GM18951 (cell line): Measurements from ENCODE around the gene HDAC9.

ENCODE experiments used
- POLR2A ChIP-seq: IDR thresholded peaks from 4 replicates; pipeline ENCODE4 v1.6.1; 2011; ENCODE audit warnings: mild to moderate bottlenecking; ENCODE audit not compliant: insufficient read length, insufficient read depth; ENCODE audit errors: extremely low read depth
- in situ Hi-C: fragments of 300-500 bp; cut with MboI; formaldehyde crosslinking; loops from one replicate; pipeline ENCODE4 v1.12.0; 2022; ENCODE audit warnings: low sequenced_read_pairs, mixed read lengths, inconsistent platforms; ENCODE audit not compliant: unreplicated experiment

HDAC9 gene

DNA sequence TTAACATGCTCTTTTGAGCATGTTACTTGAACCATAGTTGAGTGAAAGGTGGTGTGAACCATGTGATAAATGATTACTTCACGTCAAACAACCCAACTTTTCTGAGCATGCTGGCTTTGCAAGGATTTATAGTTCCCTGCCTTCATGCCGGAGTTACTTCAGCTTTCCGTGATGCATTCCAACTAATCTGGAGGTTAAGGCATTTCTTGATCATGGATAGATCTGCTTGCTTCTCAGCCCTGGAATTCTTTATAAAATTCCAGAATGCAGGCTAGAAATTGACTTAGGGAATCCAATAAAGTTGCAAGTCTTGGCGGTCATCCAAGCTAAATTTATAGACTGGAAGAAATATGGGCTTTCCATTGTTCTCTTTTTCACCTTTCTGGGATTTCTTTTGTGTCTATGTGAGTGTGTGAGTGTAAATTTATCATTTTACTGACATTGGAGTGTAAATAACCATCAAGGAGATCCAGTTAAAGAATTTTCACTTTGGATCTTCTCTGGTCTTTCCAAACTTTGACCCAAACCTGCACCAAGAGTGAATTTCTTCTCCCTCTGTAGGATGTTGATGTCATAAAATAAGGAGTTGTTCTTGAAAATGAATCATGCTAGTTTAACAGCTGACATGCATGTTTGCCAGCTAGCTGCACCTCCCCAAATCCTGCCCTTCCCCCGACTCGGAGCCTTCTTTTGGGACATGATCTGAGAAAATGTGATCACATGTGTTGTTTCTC lies 332.9 kb downstream of the HDAC9 start:
- in situ Hi-C loops, result no loop called here
- no peak for TF ChIP-seq POLR2A

DNA sequence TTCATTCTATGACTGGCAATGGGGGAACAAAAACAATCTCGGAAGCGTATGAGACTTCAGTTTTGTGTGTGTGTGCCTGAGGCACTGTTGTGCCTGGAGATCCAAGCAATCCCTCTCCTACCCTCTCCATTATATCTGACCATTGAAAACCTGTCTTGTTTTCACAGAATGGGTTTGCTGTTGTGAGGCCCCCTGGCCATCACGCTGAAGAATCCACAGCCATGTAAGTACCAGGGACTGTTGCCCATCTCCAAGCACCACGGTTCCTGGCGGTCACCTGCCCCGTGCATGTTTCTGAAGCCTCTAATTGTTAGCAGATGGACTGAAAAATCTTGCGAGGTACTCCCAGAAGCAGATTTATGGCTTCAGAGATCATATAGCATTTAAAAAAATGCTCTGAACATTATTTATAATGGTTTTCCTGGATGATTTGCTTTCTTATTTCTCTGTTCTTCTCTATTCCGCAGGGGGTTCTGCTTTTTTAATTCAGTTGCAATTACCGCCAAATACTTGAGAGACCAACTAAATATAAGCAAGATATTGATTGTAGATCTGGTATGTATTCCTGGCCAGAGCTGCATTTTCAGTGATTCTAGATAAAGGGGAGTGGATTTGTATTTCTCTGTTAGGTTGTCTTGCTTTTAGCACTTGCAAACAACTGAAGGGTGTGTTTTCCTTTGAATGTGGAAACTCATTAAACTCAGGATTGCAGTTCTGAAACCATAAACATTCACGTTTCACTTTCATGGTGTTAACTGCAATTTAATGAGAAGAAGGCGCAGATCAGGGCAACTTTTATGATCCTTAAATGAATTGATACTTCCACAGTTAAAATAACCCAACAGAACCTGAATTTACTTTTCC lies 333.7 kb downstream of the HDAC9 start:
- no peak for TF ChIP-seq POLR2A
- in situ Hi-C loops, result no loop called here

DNA sequence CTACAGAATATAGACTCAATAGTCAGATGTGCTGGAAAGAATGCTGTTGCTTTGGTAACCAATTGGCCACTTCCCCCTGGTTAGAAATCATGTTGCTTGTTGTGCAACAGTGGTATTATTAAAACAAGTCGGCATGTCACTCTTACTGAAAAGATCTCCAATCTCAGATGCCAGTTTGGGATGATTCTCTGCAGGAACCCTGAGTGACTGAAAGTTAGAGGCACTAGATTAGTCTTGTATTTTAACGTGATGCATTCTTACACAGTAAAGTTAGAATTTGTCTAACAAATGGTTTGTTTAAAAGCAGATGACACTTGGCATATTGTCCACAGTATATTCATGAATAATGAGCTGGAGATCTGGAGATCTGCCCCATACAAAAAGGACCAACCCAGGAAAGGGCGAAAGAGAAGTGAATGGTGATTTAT lies 334.3 kb downstream of the HDAC9 start:
- in situ Hi-C loops, result no loop called here
- TF ChIP-seq POLR2A, result no peak

DNA sequence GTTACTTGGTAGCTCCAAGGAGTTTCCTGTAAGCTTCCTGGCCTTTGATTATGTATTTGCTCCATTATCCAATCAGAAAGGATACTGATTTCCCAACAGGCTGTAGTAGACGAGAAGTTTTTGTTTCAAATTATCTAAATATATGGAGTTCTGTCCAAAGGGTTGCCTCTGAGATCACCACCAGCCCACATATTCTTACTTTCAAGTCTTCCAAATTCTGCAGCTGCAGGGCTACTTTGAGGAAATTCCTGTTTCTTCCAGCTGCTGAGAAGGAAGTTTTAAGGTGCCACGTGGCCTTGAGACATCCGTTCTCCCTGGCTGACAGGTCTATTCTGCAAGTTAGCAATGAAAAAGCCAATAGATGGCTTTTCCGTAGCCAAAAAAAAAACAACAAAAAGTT lies 335.9 kb downstream of the HDAC9 start:
- in situ Hi-C loops, result no loop called here
- TF ChIP-seq POLR2A, result no peak

DNA sequence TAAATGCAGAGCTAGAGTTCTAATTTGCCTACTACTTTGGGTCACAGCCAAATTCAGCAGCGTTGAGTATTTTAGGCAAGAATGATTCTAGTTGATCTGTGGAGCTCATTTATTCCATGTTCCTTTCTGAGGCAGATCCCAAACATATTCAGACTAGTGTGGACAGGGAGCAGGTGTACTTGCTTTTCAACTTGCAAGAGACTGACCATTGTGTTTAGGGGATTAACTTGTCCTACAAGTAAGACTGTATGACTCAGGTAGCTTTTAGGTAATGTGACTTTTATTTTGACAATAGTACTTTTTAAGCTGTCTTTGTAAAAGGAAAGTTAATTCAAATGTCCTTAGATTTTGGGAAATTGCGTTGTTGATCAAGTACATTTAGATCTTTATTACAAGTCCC lies 336.4 kb downstream of the HDAC9 start:
- in situ Hi-C loops, result no loop called here

DNA sequence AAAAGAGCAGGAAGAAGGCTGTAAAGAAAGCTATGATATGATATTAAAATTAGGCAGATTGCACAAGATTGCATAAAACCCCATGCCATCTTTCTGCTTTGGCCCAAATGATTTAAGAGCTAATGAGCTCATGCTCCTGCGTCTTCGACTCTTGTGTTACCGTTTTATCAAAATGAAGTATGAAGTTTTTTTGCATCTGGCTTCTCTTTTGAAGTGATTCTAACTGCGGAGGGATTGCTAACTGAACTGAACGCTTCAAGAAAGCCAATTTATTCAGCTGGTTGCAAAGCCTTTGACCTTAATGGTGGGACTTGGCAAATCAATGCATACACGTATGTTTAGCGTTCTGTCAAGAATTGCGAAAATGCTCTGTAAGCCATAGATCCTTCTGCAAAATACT lies 339.0 kb downstream of the HDAC9 start:
- no peak for TF ChIP-seq POLR2A
- in situ Hi-C loops, result no loop called here

More for the DNA sequence above, 336.4 kb downstream of the HDAC9 start:
- no peak for TF ChIP-seq POLR2A

DNA sequence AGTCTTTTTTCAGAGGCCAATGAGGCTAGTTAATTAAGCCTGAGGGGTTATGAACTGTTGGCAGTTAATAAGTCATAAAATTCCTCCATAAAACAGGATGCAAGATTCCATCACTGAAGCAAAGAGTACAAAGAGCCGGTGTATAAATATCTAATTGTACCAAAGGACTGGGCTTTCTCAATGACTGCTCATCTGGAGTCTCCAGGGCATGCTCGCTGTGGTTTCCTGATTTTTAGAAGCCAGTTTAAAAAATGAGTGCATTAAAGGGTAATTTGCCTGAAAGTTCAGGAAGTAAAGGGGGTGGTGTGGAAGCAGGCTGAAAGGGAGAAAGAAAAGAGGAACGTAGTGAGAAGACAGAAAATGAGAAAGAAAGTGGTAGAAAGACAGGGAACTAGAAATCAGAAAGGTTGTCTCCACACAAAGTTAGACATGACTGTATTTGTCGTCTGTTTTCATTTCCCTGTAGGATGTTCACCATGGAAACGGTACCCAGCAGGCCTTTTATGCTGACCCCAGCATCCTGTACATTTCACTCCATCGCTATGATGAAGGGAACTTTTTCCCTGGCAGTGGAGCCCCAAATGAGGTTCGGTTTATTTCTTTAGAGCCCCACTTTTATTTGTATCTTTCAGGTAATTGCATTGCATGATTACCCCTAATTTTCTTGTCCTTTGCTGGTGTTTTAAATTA lies 339.6 kb downstream of the HDAC9 start:
- no peak for TF ChIP-seq POLR2A
- in situ Hi-C loops, result no loop called here

DNA sequence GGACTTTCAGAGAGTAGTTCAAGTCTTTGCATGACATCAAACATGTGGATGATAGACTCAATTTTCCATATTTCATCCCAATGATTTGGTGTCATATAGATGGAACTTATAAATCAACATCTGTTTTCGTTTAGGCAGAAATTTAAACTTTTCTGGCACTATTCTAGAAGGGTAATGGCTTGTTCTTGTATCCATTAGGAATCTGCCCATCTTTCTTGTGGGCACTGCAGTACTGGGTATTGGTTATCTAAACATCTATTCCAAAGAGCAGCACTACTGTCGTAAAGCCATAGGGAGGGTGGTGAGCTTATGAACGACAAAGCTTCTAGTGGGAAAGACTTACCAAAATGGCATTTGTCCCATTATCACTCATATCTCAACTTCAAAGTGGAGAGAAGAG lies 348.4 kb downstream of the HDAC9 start:
- TF ChIP-seq POLR2A, result no peak
- in situ Hi-C loops, result no loop called here

DNA sequence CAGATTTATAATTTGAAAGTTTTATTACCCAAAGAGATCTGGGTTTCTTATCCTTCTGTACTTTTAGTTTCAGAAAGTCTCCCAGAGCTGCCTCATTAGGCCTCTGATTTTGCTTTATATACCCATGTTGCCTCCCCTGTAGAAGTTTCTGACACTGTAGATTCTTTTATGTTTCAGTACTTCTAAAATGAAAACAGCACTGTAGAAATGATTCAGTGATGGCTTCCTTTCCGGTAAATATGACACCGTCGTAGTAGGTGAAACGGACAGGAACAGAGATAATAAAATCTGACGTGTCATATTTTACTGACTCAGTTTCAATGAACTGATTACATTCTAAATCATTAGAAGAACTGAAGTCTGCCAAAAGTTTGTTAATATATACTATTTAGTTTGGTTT lies 349.2 kb downstream of the HDAC9 start:
- in situ Hi-C loops, result no loop called here
- no peak for TF ChIP-seq POLR2A

DNA sequence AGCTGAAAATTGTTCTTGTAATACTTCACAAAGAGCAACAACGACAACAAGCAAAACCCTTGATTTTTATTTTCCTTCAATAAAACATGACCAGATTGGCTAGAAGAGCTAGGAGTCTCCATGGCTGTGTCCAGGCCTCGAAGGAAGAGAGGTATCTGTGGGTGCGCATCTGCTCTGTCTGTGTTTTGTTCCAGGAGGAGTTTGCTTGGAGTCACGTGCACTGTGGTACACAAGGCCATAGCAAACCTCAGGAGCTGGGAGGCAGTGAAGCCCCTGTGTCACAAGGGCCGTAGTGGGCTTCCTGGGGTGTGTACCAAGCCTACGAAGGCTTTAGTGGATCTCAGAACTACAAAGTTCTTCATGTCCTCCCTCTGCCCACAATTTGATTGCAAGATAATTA lies 350.2 kb downstream of the HDAC9 start:
- no peak for TF ChIP-seq POLR2A
- in situ Hi-C loops, result no loop called here

DNA sequence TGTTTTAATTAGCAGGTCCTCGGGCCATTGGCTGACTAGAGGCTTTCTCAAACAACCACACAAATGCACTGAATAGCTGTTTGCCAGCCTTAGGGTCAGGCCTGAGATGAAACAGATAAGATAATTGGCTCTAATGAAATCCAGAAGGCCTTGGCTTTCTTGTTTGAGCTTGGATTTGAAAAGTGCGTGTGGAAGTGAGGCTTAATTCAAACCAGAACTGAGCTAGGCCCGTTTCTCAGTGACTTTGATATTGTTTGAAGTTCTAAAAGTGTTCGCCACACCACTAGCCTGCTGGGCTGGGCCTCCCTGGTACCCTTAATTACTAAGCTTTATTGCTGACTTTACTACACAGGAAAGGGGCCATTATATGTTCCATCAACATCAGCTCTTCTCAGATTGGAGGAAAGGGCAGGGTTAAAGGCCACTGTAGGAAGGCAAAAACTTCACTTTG lies 351.2 kb downstream of the HDAC9 start:
- no peak for TF ChIP-seq POLR2A
- in situ Hi-C loops, result no loop called here

DNA sequence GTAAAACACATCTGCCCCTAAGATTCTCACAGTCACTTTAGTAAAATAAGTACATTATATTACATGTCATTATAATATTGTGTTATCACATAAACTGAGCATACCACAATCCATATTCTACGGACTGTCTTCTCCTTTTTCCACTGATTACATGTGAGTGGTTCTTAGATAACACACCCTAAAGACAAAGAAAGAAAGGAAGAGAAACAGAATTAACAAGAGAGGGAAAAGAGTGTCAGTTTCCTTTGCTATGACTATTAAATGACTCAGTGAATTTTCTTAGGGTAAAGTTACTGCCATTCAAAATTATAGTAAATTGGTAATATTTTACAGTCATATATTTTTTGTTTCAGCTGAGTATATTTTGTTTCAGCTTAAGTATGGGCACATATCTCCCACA lies 353.6 kb downstream of the HDAC9 start:
- in situ Hi-C loops, result no loop called here
- no peak for TF ChIP-seq POLR2A

DNA sequence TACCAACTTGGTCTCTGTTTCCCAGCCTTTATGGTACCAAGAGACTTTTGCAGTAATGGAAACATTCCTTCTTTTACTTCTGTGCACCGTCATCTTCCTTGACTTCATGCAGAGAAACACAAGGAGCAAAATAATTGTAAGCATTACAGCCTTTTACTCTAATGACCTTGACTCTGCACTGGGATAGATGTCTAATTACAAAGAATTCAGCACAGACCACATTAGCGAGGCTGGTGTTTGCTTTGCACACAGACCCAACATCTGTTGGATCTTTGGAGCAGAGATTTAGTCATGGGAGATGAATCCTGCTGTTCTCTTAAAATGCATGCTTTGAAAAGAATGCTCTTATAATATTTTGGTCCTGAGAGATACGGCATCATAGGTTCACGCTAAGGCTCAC lies 360.2 kb downstream of the HDAC9 start:
- no peak for TF ChIP-seq POLR2A
- in situ Hi-C loops, result no loop called here
